Endodermal cell (in vitro differentiated cells): ENCODE data around the gene NFATC1. TPM values are rescaled to one million over a fixed set of nuclear protein-coding genes. Genes with fewer than 3 reads are reported as not detected.

Experiments
- DNase-seq: peaks from one replicate; pipeline ENCODE4 v3.0.0-alpha.2; 2017
- H3K27ac ChIP-seq: 2 replicates; pipeline ENCODE4 v1.5.1; 2013; ENCODE audit warnings: mild to moderate bottlenecking, low read depth, low read length, moderate library complexity
- H3K27me3 ChIP-seq: 2 replicates; pipeline ENCODE4 v1.6.1; 2013; ENCODE audit warnings: mild to moderate bottlenecking, low read length, moderate library complexity; ENCODE audit not compliant: insufficient read depth, control insufficient read depth, poor library complexity, severe bottlenecking
- H3K36me3 ChIP-seq: 2 replicates; pipeline ENCODE4 v1.7.0; 2013; ENCODE audit warnings: mild to moderate bottlenecking, low read length, moderate library complexity; ENCODE audit not compliant: control insufficient read depth, insufficient read depth
- H3K4me1 ChIP-seq: one replicate; pipeline ENCODE4 v1.7.0; 2013; ENCODE audit warnings: low read length; ENCODE audit not compliant: control insufficient read depth, insufficient read depth
- H3K4me3 ChIP-seq: 2 replicates; pipeline ENCODE4 v1.5.1; 2013; ENCODE audit warnings: mild to moderate bottlenecking, low read length, moderate library complexity
- H3K9ac ChIP-seq: 2 replicates; pipeline ENCODE4 v1.6.1; 2013; ENCODE audit warnings: mild to moderate bottlenecking, low read length, moderate library complexity; ENCODE audit not compliant: poor library complexity, severe bottlenecking; ENCODE audit errors: extremely low read depth
- H3K9me3 ChIP-seq: 2 replicates; pipeline ENCODE4 v1.6.1; 2013; ENCODE audit warnings: mild to moderate bottlenecking, low read length, moderate library complexity; ENCODE audit not compliant: control insufficient read depth
- H3K27ac Mint-ChIP-seq: 2 replicates; pipeline ENCODE4 v1.8.0; 2020; ENCODE audit warnings: mixed read lengths
- H3K27me3 Mint-ChIP-seq: 2 replicates; pipeline ENCODE4 v1.8.0; 2021; ENCODE audit warnings: mild to moderate bottlenecking, mixed read lengths; ENCODE audit not compliant: insufficient read depth
- H3K36me3 Mint-ChIP-seq: 2 replicates; pipeline ENCODE4 v1.8.0; 2020; ENCODE audit warnings: low read depth, mixed read lengths
- H3K4me1 Mint-ChIP-seq: 2 replicates; pipeline ENCODE4 v1.8.0; 2020; ENCODE audit warnings: mixed read lengths
- H3K4me3 Mint-ChIP-seq: 2 replicates; pipeline ENCODE4 v1.8.0; 2020; ENCODE audit warnings: mild to moderate bottlenecking, moderate library complexity, mixed read lengths
- H3K9me3 Mint-ChIP-seq: 2 replicates; pipeline ENCODE4 v1.8.0; 2020; ENCODE audit warnings: mild to moderate bottlenecking, mixed read lengths
- CTCF ChIP-seq: fragments of 200-600 bp; sonication (generic); conservative IDR thresholded peaks from 2 replicates; pipeline ENCODE4 v1.5.0; 2021; ENCODE audit warnings: antibody characterized with exemption, mild to moderate bottlenecking
- WGBS, 2 experiments: methylation state at CpG; one replicate each; pipeline versions ENCODE4 v1.1.5 to v1.1.7; 2013; ENCODE audit warnings: missing lambda C conversion rate in 2 of 2, mixed read lengths in 1 of 2; ENCODE audit not compliant: insufficient coverage in 1 of 2, insufficient read length in 1 of 2; 5-methylcytosine and 5-hydroxymethylcytosine counted together
- total RNA-seq, 2 donors: library from RNA; stranded (reverse); fragmentation: NEBNext Ultra II Directional in 1 of 2; extraction: Animal tissue kit (Norgen Biotek cat#: 25700) in 1 of 2; gene quantifications; 2 replicates in 1 of 2; 3 replicates in 1 of 2; pipeline ENCODE4 v1.2.1, GENCODE V29; 2021

The NFATC1 gene
- total RNA-seq, 2 donors from 2014 or later: 23.4 to 32.5 TPM

DNA sequence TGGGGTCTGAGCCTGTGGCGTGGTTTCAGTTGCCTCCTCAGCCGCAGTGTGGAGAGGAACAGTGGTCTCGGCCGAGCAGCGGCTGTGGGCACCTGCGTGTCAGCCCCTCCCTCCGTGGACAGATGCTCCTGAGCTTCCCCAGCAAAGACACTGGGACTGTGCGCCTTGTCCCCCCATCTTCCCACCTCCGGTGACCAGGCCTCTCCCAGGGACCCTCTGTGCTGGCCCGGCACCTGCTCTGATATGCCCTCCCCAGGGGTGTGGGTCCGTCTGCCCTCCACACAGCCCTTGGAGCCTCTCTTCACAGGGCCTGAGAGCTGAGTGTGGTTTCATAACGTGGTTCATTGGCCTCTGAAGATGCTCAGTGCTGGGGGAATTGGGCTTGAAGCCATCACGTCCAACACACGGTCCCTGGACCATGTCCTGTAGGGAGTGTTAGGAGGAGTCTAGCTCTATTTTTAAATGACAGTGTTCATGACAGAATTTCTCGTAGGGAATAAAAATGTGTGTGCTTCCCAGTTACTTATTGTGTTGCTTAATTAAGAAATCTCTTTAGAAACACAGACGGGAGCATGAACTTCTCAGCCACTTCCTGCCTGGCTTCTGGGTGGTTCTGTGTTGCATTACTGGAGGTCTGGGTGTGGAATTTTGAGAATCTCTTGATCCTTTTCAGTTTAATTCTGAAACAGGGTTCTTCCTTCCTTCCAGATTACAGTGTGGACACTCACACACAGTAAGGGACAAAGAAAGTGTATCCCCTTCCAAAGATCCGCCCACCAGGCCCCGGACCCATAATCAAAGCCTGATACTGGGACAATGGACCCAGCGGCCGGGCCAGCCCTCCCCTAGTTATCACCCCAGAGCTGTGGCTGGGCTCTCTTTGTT lies 110.7 kb downstream of the NFATC1 start:
- Mint-ChIP-seq H3K36me3 (peaks cover 5% of the 10 kb centered on the region), H3K27ac (peak overlapping the region; percentile 89), H3K4me3 (no peak overlapping the region), H3K4me1 (peaks cover 20% of the 10 kb centered on the region), H3K27me3 (no peaks in the 10 kb centered on the region), H3K9me3 (peaks cover 4% of the 10 kb centered on the region)
- Histone ChIP-seq H3K4me1 (peaks cover 13% of the 10 kb centered on the region), H3K4me3 (no peak overlapping the region), H3K27me3 (no peaks in the 10 kb centered on the region), H3K27ac (peak overlapping the region; percentile 71), H3K36me3 (no peaks in the 10 kb centered on the region), H3K9me3 (no peaks in the 10 kb centered on the region), H3K9ac (peak overlapping the region; percentile 21)
- 86 to 92% methylated on average over 15 to 20 of the region's 20 CpGs for WGBS, 2 experiments
- TF ChIP-seq CTCF: no peak
- no peak for DNase-seq

DNA sequence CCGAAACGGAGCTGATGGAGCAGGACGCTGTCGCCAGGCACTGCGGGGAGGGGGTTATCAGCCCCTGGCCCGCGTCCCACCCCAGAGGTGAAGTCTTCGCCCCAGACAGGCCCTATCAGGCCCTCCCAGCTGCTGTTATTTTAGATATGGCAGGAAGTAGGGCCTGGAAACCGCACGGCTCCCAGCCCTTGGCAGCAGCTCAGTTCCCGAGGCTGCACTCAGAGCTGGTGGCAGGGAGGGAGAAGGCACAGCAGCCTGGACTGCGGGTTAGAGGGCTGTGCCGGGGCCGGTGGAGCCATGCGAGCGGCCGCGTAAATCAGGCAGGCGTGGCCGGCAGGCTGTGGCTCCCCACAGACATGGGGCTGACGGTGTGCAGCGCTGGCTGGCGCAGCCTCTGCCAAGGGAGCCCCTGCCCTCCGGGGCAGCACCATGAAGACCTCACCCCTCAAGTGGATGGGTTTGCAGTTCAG lies 111.4 kb downstream of the NFATC1 start:
- Histone ChIP-seq H3K27ac (peak overlapping the region; percentile 71), H3K9ac (peak overlapping the region; percentile 25), H3K4me3 (no peak overlapping the region), H3K4me1 (peaks cover 13% of the 10 kb centered on the region), H3K36me3 (no peaks in the 10 kb centered on the region), H3K9me3 (no peaks in the 10 kb centered on the region), H3K27me3 (no peaks in the 10 kb centered on the region)
- no peak for TF ChIP-seq CTCF
- 75 to 86% methylated on average over 16 to 24 of the region's 24 CpGs for WGBS, 2 experiments
- peak; percentile 84 for DNase-seq
- Mint-ChIP-seq H3K4me1 (peaks cover 20% of the 10 kb centered on the region), H3K9me3 (peaks cover 4% of the 10 kb centered on the region), H3K36me3 (peaks cover 5% of the 10 kb centered on the region), H3K27me3 (no peaks in the 10 kb centered on the region), H3K27ac (peak overlapping the region; percentile 89), H3K4me3 (no peak overlapping the region)

DNA sequence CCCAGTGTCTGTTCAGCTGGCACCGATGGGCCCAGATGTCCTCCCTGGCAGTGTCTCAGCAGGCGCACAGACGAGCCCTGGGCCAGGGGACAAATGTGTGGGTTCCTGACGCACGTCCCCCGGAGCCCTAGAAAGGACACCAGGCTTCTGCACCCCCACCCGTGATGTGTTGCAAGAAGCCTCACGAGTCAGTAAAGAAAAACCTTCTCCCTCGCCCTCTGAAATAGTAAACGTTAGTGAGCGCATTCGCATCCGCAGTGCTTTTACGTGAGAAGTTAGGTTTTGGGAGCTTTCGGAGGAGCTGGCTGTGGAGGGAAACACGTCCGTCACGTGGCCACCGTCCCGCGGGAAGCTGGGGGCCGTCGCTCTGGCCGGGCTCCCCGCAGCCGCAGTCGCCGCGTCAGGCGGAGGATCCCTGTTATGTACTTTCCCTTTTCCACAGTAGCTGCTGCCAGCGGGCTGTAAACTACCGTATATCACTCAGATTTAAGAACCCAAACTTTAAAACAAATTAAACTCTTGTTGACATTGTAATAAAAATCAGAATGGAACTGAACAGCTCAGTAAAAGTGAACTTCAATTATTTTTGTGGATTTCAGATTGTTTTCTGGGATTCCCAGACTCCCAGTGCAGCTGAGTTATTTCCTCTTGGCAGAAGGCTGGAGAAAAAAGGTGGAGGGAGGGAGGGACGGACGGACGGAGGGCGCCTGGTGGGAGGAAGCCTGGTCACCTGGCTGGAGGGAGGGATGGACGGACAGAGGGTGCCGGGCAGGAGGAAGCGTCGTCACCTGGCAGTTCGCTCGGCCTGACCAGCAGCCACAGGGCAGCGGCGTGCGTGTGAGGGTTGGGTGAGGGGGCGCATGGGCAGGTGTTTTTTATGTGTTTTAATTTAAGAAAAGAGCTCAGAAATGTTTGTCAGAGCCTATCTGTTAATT lies 112.1 kb downstream of the NFATC1 start:
- peaks cover 20% of the 10 kb centered on the region for H3K4me1 Mint-ChIP-seq
- H3K4me3 ChIP-seq: no peak overlapping the region
- DNase-seq: no peak

More for the DNA sequence above, 112.1 kb downstream of the NFATC1 start:
- Mint-ChIP-seq H3K27me3 (no peaks in the 10 kb centered on the region), H3K36me3 (peaks cover 9% of the 10 kb centered on the region), H3K27ac (peak overlapping the region; percentile 89), H3K9me3 (peaks cover 4% of the 10 kb centered on the region), H3K4me3 (no peak overlapping the region)
- no peak for TF ChIP-seq CTCF
- 82 to 84% methylated on average over 22 to 46 of the region's 46 CpGs for WGBS, 2 experiments
- no peaks in the 10 kb centered on the region for H3K9me3 ChIP-seq
- no peaks in the 10 kb centered on the region for H3K36me3 ChIP-seq
- H3K27me3 ChIP-seq: no peaks in the 10 kb centered on the region
- H3K27ac ChIP-seq: peak overlapping the region; percentile 71
- H3K9ac ChIP-seq: peak overlapping the region; percentile 25
- peaks cover 13% of the 10 kb centered on the region for H3K4me1 ChIP-seq
